ENCODE measurements around the gene LAMC2.

Gene LAMC2

GRCh38 chr1:183175631-183176030 is 10.4 kb upstream of the LAMC2 start:
- no peak for ATAC-seq

GRCh38 chr1:183178545-183178944 is 7.5 kb upstream of the LAMC2 start:
- no peak for ATAC-seq

- no peak for ATAC-seq
These were observed 7.0 kb upstream of the LAMC2 start for GRCh38 chr1:183179033-183179432.

- no peak for ATAC-seq
These were observed 5.8 kb upstream of the LAMC2 start for GRCh38 chr1:183180218-183180617.

- ATAC-seq = peak in 1 of 2 donors; percentile 38
These were observed 5.4 kb upstream of the LAMC2 start for GRCh38 chr1:183180634-183181056.

- ATAC-seq = no peak
These were observed 777 bp downstream of the LAMC2 start for GRCh38 chr1:183186841-183187240.

GRCh38 chr1:183188240-183188639 is 2.2 kb downstream of the LAMC2 start:
- no peak for ATAC-seq

GRCh38 chr1:183191833-183192232 is 5.8 kb downstream of the LAMC2 start:
- no peak for ATAC-seq

GRCh38 chr1:183193963-183194525 is 8.0 kb downstream of the LAMC2 start:
- ATAC-seq = no peak

GRCh38 chr1:183194527-183195141 is 8.6 kb downstream of the LAMC2 start:
- ATAC-seq = peak; percentile 66 to 72

- ATAC-seq = peak in 1 of 2 donors; percentile 25
These were observed 9.1 kb downstream of the LAMC2 start for GRCh38 chr1:183195142-183195574.

GRCh38 chr1:183197762-183198161 is 11.7 kb downstream of the LAMC2 start:
- ATAC-seq = no peak

- no peak for ATAC-seq
These were observed 12.4 kb downstream of the LAMC2 start for GRCh38 chr1:183198463-183198862.

- ATAC-seq = no peak
These were observed 13.2 kb downstream of the LAMC2 start for GRCh38 chr1:183199304-183199703.

GRCh38 chr1:183200451-183200850 is 14.4 kb downstream of the LAMC2 start:
- no peak for ATAC-seq

- no peak for ATAC-seq
These were observed 17.0 kb downstream of the LAMC2 start for GRCh38 chr1:183203094-183203493.

GRCh38 chr1:183205196-183205781 is 19.2 kb downstream of the LAMC2 start:
- ATAC-seq = no peak

GRCh38 chr1:183206538-183207122 is 20.6 kb downstream of the LAMC2 start:
- ATAC-seq = no peak

- ATAC-seq = peak; percentile 32 to 55
These were observed 23.6 kb downstream of the LAMC2 start for GRCh38 chr1:183209533-183210158.

- no peak for ATAC-seq
These were observed 24.6 kb downstream of the LAMC2 start for GRCh38 chr1:183210681-183211080.

- no peak for ATAC-seq
These were observed 26.8 kb downstream of the LAMC2 start for GRCh38 chr1:183212870-183213269.

- no peak for ATAC-seq
These were observed 28.2 kb downstream of the LAMC2 start for GRCh38 chr1:183214021-183214970.

Measured in activated CD4-positive, CD25-positive, alpha-beta regulatory T cell treated with anti-CD3 and anti-CD28 coated beads, Interleukin-2, amount 50 U/mL, for 24 hours (primary cell).